HG03025 (cell line): ENCODE data around the gene AGBL4.
A peak's percentile ranks its signal among the peaks of the same experiment; 100 is the strongest.

Experiments used
- ATAC-seq: cut with Tn5 transposase; IDR thresholded peaks from one replicate; pipeline ENCODE4 v1.9.1; 2021; ENCODE audit warnings: mild to moderate bottlenecking, moderate library complexity; ENCODE audit not compliant: unreplicated experiment, low FRiP score

The AGBL4 gene

GRCh38 chr1:48746906-48747305, 1276.8 kb downstream of the AGBL4 start:
- no peak for ATAC-seq

DNA sequence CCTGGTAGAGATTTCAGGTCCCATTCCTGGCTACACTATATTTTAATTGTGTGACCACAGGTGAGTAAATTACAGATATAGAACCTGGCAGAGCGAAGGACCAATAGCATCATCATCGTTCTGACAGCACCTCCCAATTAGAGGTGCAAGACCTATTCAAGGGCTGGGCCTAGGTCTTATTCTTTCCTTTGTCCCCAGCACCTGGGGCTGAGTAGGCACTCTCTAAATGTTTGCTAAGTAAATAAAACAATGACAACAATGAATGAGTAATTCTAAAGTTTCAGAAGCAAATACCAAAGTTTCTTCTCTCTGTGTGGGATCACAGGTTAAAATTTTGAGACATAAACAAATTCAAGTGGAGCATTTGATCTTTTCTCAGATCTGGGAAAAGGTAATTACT, 1279.7 kb downstream of the AGBL4 start:
- no peak for ATAC-seq

DNA sequence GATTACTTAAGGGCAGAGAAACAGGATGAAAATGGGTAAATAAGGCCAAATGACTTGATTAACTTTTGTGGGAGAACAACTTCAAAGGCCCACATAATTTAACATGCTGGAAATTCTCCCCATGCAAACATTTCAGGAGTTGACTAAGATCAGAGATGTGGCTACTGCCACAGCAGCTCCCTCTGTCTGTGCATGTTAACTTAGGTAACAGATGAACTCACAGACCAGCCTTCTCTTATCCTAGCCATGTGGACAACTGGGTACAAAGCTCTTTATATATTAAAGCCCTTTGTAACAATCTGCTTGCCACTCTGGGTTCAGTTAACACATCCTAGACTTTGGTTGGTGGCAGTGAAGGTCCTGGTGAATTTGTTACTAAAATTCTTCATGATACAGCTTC, 1280.3 kb downstream of the AGBL4 start:
- no peak for ATAC-seq

DNA sequence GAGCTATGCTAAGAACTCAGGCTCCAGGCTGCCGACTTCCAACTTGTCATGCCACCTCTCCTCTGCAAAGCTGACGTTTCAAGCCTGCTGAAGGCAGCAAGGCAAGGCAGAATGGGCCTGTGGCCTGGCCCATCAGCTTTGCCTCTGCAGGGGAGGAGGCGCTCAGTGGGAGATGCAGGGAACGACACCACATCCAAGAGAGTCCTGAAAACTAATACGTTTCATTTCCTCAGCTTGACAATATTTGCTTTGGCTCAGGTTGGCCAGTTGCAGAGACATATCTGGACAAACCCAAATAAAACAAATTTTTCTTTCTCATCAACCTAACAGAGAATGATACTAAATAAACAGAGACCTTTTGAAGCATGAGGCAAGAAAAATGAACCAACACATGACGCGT, 1282.4 kb downstream of the AGBL4 start:
- no peak for ATAC-seq

GRCh38 chr1:48740621-48741020, 1283.1 kb downstream of the AGBL4 start:
- no peak for ATAC-seq

GRCh38 chr1:48739091-48739490, 1284.7 kb downstream of the AGBL4 start:
- no peak for ATAC-seq

DNA sequence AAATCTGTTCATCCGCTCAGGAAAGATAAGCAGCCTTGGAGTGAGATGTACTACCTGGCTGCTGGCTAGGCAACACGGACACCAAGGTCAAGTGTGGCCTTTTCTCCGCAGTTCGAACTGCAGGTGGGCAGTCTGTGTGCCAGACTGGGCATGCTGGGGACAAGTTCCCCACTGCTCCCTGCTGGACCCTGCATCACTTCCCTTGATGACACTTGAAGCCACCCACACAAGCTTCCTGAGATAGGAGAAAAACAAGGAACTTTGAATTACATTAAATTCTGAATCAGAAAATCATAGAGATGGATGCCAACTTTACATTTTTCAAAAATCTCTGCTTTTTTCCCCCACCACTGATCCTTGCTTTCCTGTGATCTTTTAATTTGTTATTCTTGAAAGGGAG, 1285.4 kb downstream of the AGBL4 start:
- ATAC-seq = no peak

- ATAC-seq = no peak
Observed at GRCh38 chr1:48735796-48736195, 1288.0 kb downstream of the AGBL4 start.

- ATAC-seq = peak; percentile 76
Observed at GRCh38 chr1:48730164-48730910, 1293.4 kb downstream of the AGBL4 start.

- no peak for ATAC-seq
Observed at GRCh38 chr1:48728584-48728983, 1295.2 kb downstream of the AGBL4 start.

DNA sequence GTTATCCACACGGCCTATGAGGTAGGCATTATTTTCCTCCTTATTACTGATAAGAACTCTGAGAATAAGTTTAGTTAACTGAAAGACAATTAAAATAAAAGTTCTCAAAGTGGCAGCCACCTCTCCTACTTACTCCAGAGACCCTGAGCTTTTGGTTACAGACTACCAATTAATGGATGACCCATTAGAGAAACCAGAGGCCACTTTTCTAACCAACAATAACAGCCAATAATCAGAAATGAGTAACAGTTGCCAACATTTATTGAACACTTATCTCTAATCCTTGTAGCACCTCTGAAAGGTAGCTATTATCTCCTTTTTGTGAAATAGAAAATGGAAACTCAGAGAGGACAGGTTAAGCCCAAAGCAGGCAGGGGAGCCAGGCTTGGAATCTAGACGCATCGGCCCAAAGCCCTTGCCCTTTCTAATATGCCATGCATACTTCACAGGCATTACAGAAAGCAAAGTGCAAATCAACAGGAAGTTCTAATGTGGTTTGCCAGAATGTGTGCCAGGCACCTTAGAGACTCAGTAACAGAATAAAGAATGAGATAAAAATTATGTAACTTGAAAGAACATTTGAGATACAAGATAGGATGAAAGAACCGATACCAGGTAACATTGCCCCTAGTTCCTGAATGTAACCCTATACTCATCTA, 1297.1 kb downstream of the AGBL4 start:
- no peak for ATAC-seq

DNA sequence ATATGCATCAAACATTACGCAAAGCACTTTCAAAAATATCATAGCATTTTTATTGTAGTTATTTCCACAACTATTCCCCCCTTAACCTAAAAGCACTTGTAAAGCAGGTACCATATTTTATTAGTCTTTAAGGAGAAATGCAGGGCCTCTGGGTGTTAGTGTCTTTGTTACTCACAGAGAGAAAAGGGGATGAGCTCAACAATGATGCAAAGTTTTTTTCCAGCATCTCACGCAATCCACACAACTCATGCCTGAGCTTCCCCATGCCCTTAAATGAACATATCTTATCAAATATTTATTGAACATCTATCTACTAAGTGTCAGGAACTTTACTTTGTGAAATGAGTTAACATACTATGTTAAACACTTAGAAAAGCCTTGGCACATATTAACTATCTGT, 1297.6 kb downstream of the AGBL4 start:
- no peak for ATAC-seq

- ATAC-seq = no peak
Observed at GRCh38 chr1:48725341-48726046, 1298.3 kb downstream of the AGBL4 start.

DNA sequence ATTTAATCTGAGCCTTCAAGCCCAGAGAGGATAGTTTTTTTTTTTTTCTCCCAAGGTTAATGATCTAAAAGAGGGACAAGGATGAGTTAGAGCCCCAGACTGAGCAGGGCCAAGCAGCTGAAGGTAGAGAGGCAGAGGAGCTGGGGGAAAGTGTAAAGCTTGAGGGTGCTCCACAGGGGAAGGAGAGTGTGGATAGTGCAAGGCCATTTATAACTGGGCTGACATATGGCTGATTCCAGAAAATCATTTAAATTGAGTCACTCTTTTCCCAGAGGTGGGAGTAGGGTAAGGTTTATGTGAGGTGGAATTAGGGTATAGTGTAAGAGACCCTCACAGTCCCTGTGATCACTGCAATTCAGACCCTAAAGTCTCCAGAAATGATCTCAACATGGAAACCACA, 1302.8 kb downstream of the AGBL4 start:
- ATAC-seq = no peak

DNA sequence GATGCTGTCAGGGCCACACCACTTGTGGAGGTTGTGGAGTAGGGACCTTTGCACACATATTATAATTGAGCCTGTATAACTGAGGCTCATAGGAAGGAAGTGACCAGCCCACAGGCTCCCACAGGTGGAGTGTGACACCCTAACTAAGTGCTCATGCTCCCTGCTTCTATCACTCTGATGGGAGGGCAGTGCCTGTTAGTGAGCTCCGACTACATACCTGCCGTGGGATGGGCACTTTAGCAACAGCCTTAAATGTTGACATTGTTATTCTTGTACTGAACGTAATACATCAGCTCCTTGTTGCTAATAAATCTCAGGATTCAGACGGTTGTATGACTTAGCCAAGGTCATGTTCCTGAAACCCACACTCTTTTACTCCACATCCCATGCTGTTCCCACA, 1305.0 kb downstream of the AGBL4 start:
- no peak for ATAC-seq

GRCh38 chr1:48718116-48718630, 1305.6 kb downstream of the AGBL4 start:
- no peak for ATAC-seq

- no peak for ATAC-seq
Observed at GRCh38 chr1:48717082-48717481, 1306.7 kb downstream of the AGBL4 start.

- no peak for ATAC-seq
Observed at GRCh38 chr1:48715921-48716320, 1307.8 kb downstream of the AGBL4 start.

DNA sequence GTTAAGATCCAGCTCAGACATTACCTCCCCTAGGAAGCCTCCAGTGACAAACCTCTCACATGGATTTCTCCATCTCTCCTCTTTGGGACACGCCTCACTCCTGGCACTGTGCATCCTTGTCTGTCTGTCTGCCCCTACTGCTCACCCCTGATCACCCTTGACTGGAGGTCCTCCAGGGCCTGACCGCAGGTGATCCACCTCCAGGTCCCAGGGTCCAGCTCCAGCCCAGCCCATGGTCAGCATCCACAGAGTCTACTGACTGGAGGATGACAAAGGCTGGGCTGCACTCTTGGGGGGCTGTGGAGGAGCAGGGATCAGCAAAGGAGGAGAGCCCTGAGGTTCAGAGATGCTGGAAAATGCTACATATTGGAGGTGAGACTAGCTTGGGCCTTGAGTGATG, 1312.8 kb downstream of the AGBL4 start:
- no peak for ATAC-seq

GRCh38 chr1:48710318-48710717, 1313.4 kb downstream of the AGBL4 start:
- ATAC-seq = no peak

GRCh38 chr1:48704736-48705135, 1319.0 kb downstream of the AGBL4 start:
- no peak for ATAC-seq
